ENCODE data around the gene KCNMB1.
"Not testable (repeated sequence)": the region's sequence is repeated elsewhere in the genome, so short reads cannot be mapped to it uniquely, and the experiment has no call there.

KCNMB1 gene

GRCh38 chr5:170383227-170383626, 5.9 kb downstream of the KCNMB1 start:
- no peaks in the 10 kb centered on the region for H3K36me3 ChIP-seq (ENCODE audit: control insufficient read depth in 2 of 2, insufficient read depth in 2 of 2, low read length in 2 of 2)
- no peak overlapping the region for H3K27ac ChIP-seq (ENCODE audit: low read depth in 2 of 2, low read length in 2 of 2)
- no peaks in the 10 kb centered on the region for H3K4me1 ChIP-seq (ENCODE audit: control insufficient read depth in 2 of 2, insufficient read depth in 2 of 2, low read length in 2 of 2)

GRCh38 chr5:170382790-170383189, 6.4 kb downstream of the KCNMB1 start:
- H3K27ac ChIP-seq (ENCODE audit: low read depth in 2 of 2, low read length in 2 of 2), result no peak overlapping the region
- H3K4me1 ChIP-seq (ENCODE audit: control insufficient read depth in 2 of 2, insufficient read depth in 2 of 2, low read length in 2 of 2), result no peaks in the 10 kb centered on the region
- no peaks in the 10 kb centered on the region for H3K9me3 ChIP-seq (ENCODE audit: control insufficient read depth in 2 of 2, low read length in 2 of 2)
- no peaks in the 10 kb centered on the region for H3K27me3 ChIP-seq (ENCODE audit: control insufficient read depth in 2 of 2, insufficient read depth in 2 of 2, low read length in 2 of 2)
- no peak overlapping the region for H3K9ac ChIP-seq (ENCODE audit: low read depth in 1 of 2, low read length in 2 of 2)
- H3K4me3 ChIP-seq (ENCODE audit: low read length in 2 of 2), result no peak overlapping the region
- no peaks in the 10 kb centered on the region for H3K36me3 ChIP-seq (ENCODE audit: control insufficient read depth in 2 of 2, insufficient read depth in 2 of 2, low read length in 2 of 2)

More at GRCh38 chr5:170383227-170383626, 5.9 kb downstream of the KCNMB1 start:
- no peak overlapping the region for H3K9ac ChIP-seq (ENCODE audit: low read depth in 1 of 2, low read length in 2 of 2)
- no peak overlapping the region for H3K4me3 ChIP-seq (ENCODE audit: low read length in 2 of 2)
- no peaks in the 10 kb centered on the region for H3K27me3 ChIP-seq (ENCODE audit: control insufficient read depth in 2 of 2, insufficient read depth in 2 of 2, low read length in 2 of 2)
- no peaks in the 10 kb centered on the region for H3K9me3 ChIP-seq (ENCODE audit: control insufficient read depth in 2 of 2, low read length in 2 of 2)

- H3K4me1 ChIP-seq (ENCODE audit: control insufficient read depth in 2 of 2, insufficient read depth in 2 of 2, low read length in 2 of 2), result no peaks in the 10 kb centered on the region
- H3K9me3 ChIP-seq (ENCODE audit: control insufficient read depth in 2 of 2, low read length in 2 of 2), result no peaks in the 10 kb centered on the region
- H3K9ac ChIP-seq (ENCODE audit: low read depth in 1 of 2, low read length in 2 of 2), result no peak overlapping the region
- H3K27ac ChIP-seq (ENCODE audit: low read depth in 2 of 2, low read length in 2 of 2), result no peak overlapping the region
- H3K36me3 ChIP-seq (ENCODE audit: control insufficient read depth in 2 of 2, insufficient read depth in 2 of 2, low read length in 2 of 2), result no peaks in the 10 kb centered on the region
- H3K4me3 ChIP-seq (ENCODE audit: low read length in 2 of 2), result no peak overlapping the region
- no peaks in the 10 kb centered on the region for H3K27me3 ChIP-seq (ENCODE audit: control insufficient read depth in 2 of 2, insufficient read depth in 2 of 2, low read length in 2 of 2)
Measured at GRCh38 chr5:170380361-170380951, 8.7 kb downstream of the KCNMB1 start.

- H3K9ac ChIP-seq (ENCODE audit: low read depth in 1 of 2, low read length in 2 of 2), result no peak overlapping the region
- no peak overlapping the region for H3K4me3 ChIP-seq (ENCODE audit: low read length in 2 of 2)
- no peaks in the 10 kb centered on the region for H3K27me3 ChIP-seq (ENCODE audit: control insufficient read depth in 2 of 2, insufficient read depth in 2 of 2, low read length in 2 of 2)
- H3K9me3 ChIP-seq (ENCODE audit: control insufficient read depth in 2 of 2, low read length in 2 of 2), result no peaks in the 10 kb centered on the region
- H3K27ac ChIP-seq (ENCODE audit: low read depth in 2 of 2, low read length in 2 of 2), result no peak overlapping the region
- no peaks in the 10 kb centered on the region for H3K36me3 ChIP-seq (ENCODE audit: control insufficient read depth in 2 of 2, insufficient read depth in 2 of 2, low read length in 2 of 2)
- no peaks in the 10 kb centered on the region for H3K4me1 ChIP-seq (ENCODE audit: control insufficient read depth in 2 of 2, insufficient read depth in 2 of 2, low read length in 2 of 2)
Measured at GRCh38 chr5:170378740-170379139, 10.4 kb downstream of the KCNMB1 start.

GRCh38 chr5:170377027-170377426, 12.1 kb downstream of the KCNMB1 start:
- H3K4me1 ChIP-seq (ENCODE audit: control insufficient read depth in 2 of 2, insufficient read depth in 2 of 2, low read length in 2 of 2), result no peaks in the 10 kb centered on the region
- H3K9ac ChIP-seq (ENCODE audit: low read depth in 1 of 2, low read length in 2 of 2), result no peak overlapping the region
- H3K27ac ChIP-seq (ENCODE audit: low read depth in 2 of 2, low read length in 2 of 2), result no peak overlapping the region
- no peaks in the 10 kb centered on the region for H3K27me3 ChIP-seq (ENCODE audit: control insufficient read depth in 2 of 2, insufficient read depth in 2 of 2, low read length in 2 of 2)
- no peak overlapping the region for H3K4me3 ChIP-seq (ENCODE audit: low read length in 2 of 2)
- no peaks in the 10 kb centered on the region for H3K9me3 ChIP-seq (ENCODE audit: control insufficient read depth in 2 of 2, low read length in 2 of 2)
- no peaks in the 10 kb centered on the region for H3K36me3 ChIP-seq (ENCODE audit: control insufficient read depth in 2 of 2, insufficient read depth in 2 of 2, low read length in 2 of 2)

GRCh38 chr5:170376526-170376925, 12.6 kb downstream of the KCNMB1 start:
- not testable (repeated sequence) for H3K27ac ChIP-seq (ENCODE audit: low read depth in 2 of 2, low read length in 2 of 2); H3K9ac ChIP-seq (ENCODE audit: low read depth in 1 of 2, low read length in 2 of 2); H3K4me3 ChIP-seq (ENCODE audit: low read length in 2 of 2); H3K9me3 ChIP-seq (ENCODE audit: control insufficient read depth in 2 of 2, low read length in 2 of 2); H3K4me1 ChIP-seq (ENCODE audit: control insufficient read depth in 2 of 2, insufficient read depth in 2 of 2, low read length in 2 of 2); H3K36me3 ChIP-seq (ENCODE audit: control insufficient read depth in 2 of 2, insufficient read depth in 2 of 2, low read length in 2 of 2); H3K27me3 ChIP-seq (ENCODE audit: control insufficient read depth in 2 of 2, insufficient read depth in 2 of 2, low read length in 2 of 2)

GRCh38 chr5:170375283-170375682, 13.9 kb downstream of the KCNMB1 start:
- Histone ChIP-seq H3K4me3 (ENCODE audit: low read length in 2 of 2) (no peak overlapping the region), H3K9me3 (ENCODE audit: control insufficient read depth in 2 of 2, low read length in 2 of 2) (no peaks in the 10 kb centered on the region), H3K27me3 (ENCODE audit: control insufficient read depth in 2 of 2, insufficient read depth in 2 of 2, low read length in 2 of 2) (no peaks in the 10 kb centered on the region), H3K36me3 (ENCODE audit: control insufficient read depth in 2 of 2, insufficient read depth in 2 of 2, low read length in 2 of 2) (no peaks in the 10 kb centered on the region), H3K4me1 (ENCODE audit: control insufficient read depth in 2 of 2, insufficient read depth in 2 of 2, low read length in 2 of 2) (no peaks in the 10 kb centered on the region), H3K27ac (ENCODE audit: low read depth in 2 of 2, low read length in 2 of 2) (no peak overlapping the region), H3K9ac (ENCODE audit: low read depth in 1 of 2, low read length in 2 of 2) (no peak overlapping the region)

- no peaks in the 10 kb centered on the region for H3K36me3 ChIP-seq (ENCODE audit: control insufficient read depth in 2 of 2, insufficient read depth in 2 of 2, low read length in 2 of 2)
- H3K27ac ChIP-seq (ENCODE audit: low read depth in 2 of 2, low read length in 2 of 2), result no peak overlapping the region
- no peak overlapping the region for H3K9ac ChIP-seq (ENCODE audit: low read depth in 1 of 2, low read length in 2 of 2)
- no peaks in the 10 kb centered on the region for H3K9me3 ChIP-seq (ENCODE audit: control insufficient read depth in 2 of 2, low read length in 2 of 2)
- H3K4me3 ChIP-seq (ENCODE audit: low read length in 2 of 2), result no peak overlapping the region
- H3K27me3 ChIP-seq (ENCODE audit: control insufficient read depth in 2 of 2, insufficient read depth in 2 of 2, low read length in 2 of 2), result no peaks in the 10 kb centered on the region
- H3K4me1 ChIP-seq (ENCODE audit: control insufficient read depth in 2 of 2, insufficient read depth in 2 of 2, low read length in 2 of 2), result no peaks in the 10 kb centered on the region
Measured at GRCh38 chr5:170372971-170373370, 16.2 kb downstream of the KCNMB1 start.

- Histone ChIP-seq H3K4me3 (ENCODE audit: low read length in 2 of 2) (no peak overlapping the region), H3K27me3 (ENCODE audit: control insufficient read depth in 2 of 2, insufficient read depth in 2 of 2, low read length in 2 of 2) (no peaks in the 10 kb centered on the region), H3K27ac (ENCODE audit: low read depth in 2 of 2, low read length in 2 of 2) (no peak overlapping the region), H3K9ac (ENCODE audit: low read depth in 1 of 2, low read length in 2 of 2) (no peak overlapping the region), H3K4me1 (ENCODE audit: control insufficient read depth in 2 of 2, insufficient read depth in 2 of 2, low read length in 2 of 2) (no peaks in the 10 kb centered on the region), H3K36me3 (ENCODE audit: control insufficient read depth in 2 of 2, insufficient read depth in 2 of 2, low read length in 2 of 2) (no peaks in the 10 kb centered on the region), H3K9me3 (ENCODE audit: control insufficient read depth in 2 of 2, low read length in 2 of 2) (no peaks in the 10 kb centered on the region)
Measured at GRCh38 chr5:170368586-170368985, 20.6 kb downstream of the KCNMB1 start.

- H3K4me1 ChIP-seq (ENCODE audit: control insufficient read depth in 2 of 2, insufficient read depth in 2 of 2, low read length in 2 of 2), result no peaks in the 10 kb centered on the region
- no peak overlapping the region for H3K9ac ChIP-seq (ENCODE audit: low read depth in 1 of 2, low read length in 2 of 2)
- no peaks in the 10 kb centered on the region for H3K9me3 ChIP-seq (ENCODE audit: control insufficient read depth in 2 of 2, low read length in 2 of 2)
- no peaks in the 10 kb centered on the region for H3K27me3 ChIP-seq (ENCODE audit: control insufficient read depth in 2 of 2, insufficient read depth in 2 of 2, low read length in 2 of 2)
- no peak overlapping the region for H3K4me3 ChIP-seq (ENCODE audit: low read length in 2 of 2)
- no peak overlapping the region for H3K27ac ChIP-seq (ENCODE audit: low read depth in 2 of 2, low read length in 2 of 2)
- no peaks in the 10 kb centered on the region for H3K36me3 ChIP-seq (ENCODE audit: control insufficient read depth in 2 of 2, insufficient read depth in 2 of 2, low read length in 2 of 2)
Measured at GRCh38 chr5:170366276-170366675, 22.9 kb downstream of the KCNMB1 start.

GRCh38 chr5:170365831-170366230, 23.3 kb downstream of the KCNMB1 start:
- Histone ChIP-seq H3K27me3 (ENCODE audit: control insufficient read depth in 2 of 2, insufficient read depth in 2 of 2, low read length in 2 of 2) (no peaks in the 10 kb centered on the region), H3K27ac (ENCODE audit: low read depth in 2 of 2, low read length in 2 of 2) (no peak overlapping the region), H3K4me1 (ENCODE audit: control insufficient read depth in 2 of 2, insufficient read depth in 2 of 2, low read length in 2 of 2) (peaks cover 0 to 1% of the 10 kb centered on the region in 2 donors), H3K9ac (ENCODE audit: low read depth in 1 of 2, low read length in 2 of 2) (no peak overlapping the region), H3K9me3 (ENCODE audit: control insufficient read depth in 2 of 2, low read length in 2 of 2) (no peaks in the 10 kb centered on the region), H3K4me3 (ENCODE audit: low read length in 2 of 2) (no peak overlapping the region), H3K36me3 (ENCODE audit: control insufficient read depth in 2 of 2, insufficient read depth in 2 of 2, low read length in 2 of 2) (no peaks in the 10 kb centered on the region)
